ENCODE data around the gene LSM5.
"Not testable (repeated sequence)": the region's sequence is repeated elsewhere in the genome, so short reads cannot be mapped to it uniquely, and the experiment has no call there.

The LSM5 gene

DNA sequence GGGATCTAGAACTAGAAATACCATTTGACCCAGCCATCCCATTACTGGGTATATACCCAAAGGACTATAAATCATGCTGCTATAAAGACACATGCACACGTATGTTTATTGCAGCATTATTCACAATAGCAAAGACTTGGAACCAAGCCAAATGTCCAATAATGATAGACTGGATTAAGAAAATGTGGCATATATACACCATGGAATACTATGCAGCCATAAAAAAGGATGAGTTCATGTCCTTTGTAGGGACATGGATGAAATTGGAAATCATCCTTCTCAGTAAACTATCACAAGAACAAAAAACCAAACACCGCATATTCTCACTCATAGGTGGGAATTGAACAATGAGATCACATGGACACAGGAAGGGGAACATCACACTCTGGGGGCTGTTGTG is 20.2 kb downstream of the LSM5 start:
- DNase-seq (ENCODE audit: low read depth); H3K4me3 ChIP-seq (ENCODE audit: low read depth, low read length): not testable (repeated sequence)

DNA sequence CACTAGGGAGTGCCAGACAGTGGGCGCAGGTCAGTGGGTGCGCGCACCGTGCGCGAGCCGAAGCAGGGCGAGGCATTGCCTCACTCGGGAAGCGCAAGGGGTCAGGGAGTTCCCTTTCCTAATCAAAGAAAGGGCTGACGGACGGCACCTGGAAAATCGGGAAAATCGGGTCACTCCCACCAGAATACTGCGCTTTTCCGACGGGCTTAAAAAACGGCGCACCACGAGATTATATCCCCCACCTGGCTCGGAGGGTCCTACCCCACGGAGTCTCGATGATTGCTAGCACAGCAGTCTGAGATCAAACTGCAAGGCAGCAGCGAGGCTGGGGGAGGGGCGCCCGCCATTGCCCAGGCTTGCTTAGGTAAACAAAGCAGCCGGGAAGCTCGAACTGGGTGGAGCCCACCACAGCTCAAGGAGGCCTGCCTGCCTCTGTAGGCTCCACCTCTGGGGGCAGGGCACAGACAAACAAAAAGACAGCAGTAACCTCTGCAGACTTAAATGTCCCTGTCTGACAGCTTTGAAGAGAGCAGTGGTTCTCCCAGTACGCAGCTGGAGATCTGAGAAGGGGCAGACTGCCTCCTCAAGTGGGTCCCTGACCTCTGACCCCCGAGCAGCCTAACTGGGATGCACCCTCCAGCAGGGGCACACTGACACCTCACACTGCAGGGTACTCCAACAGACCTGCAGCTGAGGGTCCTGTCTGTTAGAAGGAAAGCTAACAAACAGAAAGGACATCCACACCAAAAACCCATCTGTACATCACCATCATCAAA is 25.4 kb downstream of the LSM5 start:
- H3K4me3 ChIP-seq (ENCODE audit: low read depth, low read length); DNase-seq (ENCODE audit: low read depth): not testable (repeated sequence)

DNA sequence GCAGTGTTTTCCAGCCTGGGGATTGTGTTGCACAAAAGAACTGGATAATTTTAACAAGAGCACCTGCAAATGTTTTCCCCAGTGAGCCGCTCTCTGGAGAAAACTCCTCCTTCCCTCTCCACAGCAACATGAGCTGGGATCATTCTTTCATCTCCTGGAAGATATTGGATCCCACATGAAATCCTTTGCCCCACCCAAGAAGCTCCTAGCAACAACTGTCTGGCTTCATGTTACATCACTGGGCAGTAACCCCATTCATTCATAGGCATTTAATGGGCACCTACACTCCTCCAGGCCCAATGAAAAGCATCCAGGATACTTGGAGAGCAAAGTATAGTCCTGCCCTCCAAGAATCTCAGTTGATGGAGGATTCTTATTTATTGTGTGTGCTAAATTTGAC is 27.2 kb downstream of the LSM5 start:
- DNase-seq (ENCODE audit: low read depth): no peak
- no peak overlapping the region for H3K4me3 ChIP-seq (ENCODE audit: low read depth, low read length)

DNA sequence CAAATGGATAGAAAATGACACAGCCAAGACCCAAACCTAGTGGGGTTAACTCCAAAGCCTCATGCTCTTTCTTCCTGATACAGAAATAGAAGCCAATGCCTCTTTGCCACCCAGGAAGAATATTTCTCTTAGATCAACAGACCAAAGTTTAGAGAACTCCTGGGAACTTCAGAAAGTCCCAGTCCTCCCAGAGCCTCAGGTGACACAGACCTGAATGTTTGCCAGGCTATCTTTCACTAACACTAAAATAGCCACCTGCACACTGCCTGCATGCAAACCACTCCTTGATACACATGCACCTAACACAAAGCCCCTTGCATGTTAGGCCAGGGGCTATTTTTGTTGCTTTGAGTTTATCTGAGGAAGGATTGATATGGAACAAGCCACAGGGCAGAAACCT is 27.7 kb downstream of the LSM5 start:
- no peak overlapping the region for H3K4me3 ChIP-seq (ENCODE audit: low read depth, low read length)
- DNase-seq (ENCODE audit: low read depth): no peak

- no peak for DNase-seq (ENCODE audit: low read depth)
Observed at GRCh38 chr7:32461484-32461883, 28.7 kb downstream of the LSM5 start.

DNA sequence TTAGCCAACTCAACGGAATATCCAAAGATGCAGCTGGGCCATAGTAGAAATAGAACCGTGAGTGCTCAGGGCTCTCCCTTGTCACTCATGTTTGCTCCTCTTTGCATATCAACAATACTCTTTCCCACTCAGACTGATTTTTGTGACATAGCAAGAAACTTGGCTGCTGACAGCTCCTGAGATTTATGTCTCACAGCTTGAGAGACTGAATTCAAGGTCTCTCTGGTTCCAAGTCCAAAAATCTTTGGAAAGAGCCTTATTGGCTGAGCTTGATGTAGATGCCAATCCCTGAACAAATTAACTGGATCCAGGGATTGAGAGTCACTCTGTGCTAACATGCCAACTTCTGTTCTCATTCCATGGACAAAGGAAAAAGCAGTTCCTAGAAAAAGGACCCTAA is 30.4 kb downstream of the LSM5 start:
- no peak overlapping the region for H3K4me3 ChIP-seq (ENCODE audit: low read depth, low read length)
- no peak for DNase-seq (ENCODE audit: low read depth)

More at GRCh38 chr7:32461484-32461883, 28.7 kb downstream of the LSM5 start:
- no peak overlapping the region for H3K4me3 ChIP-seq (ENCODE audit: low read depth, low read length)

- no peak overlapping the region for H3K4me3 ChIP-seq (ENCODE audit: low read depth, low read length)
- DNase-seq (ENCODE audit: low read depth): no peak
Observed at GRCh38 chr7:32458025-32458424, 32.2 kb downstream of the LSM5 start.

GRCh38 chr7:32453341-32454011 is 36.7 kb downstream of the LSM5 start:
- DNase-seq (ENCODE audit: low read depth): no peak
- no peak overlapping the region for H3K4me3 ChIP-seq (ENCODE audit: low read depth, low read length)

DNA sequence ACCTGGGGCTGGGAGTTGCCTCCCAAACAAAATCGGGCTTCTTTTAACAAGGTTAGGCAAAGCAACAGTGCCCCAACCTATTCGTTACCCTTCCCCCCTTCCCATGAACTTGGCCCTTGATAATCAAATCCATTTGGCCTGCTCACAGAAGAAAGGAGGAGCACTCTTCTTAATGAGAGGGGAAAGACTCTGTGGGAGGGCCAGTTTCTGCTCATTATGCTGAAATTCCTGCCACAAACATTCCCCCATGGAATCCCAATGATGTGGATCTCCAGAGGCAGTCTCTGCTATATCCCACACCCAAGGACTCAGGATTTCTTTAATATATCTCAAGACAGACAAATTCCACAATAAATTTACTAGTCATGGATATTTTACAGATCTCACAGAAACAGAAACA is 43.0 kb downstream of the LSM5 start:
- no peak overlapping the region for H3K4me3 ChIP-seq (ENCODE audit: low read depth, low read length)
- DNase-seq (ENCODE audit: low read depth): no peak

- no peak overlapping the region for H3K4me3 ChIP-seq (ENCODE audit: low read depth, low read length)
- no peak for DNase-seq (ENCODE audit: low read depth)
Observed at GRCh38 chr7:32436146-32436928, 53.8 kb downstream of the LSM5 start.

Measured in skeletal muscle cell (primary cell).